HUES6 (cell line): Measurements from ENCODE around the gene NINJ1.
A peak's percentile ranks its signal among the peaks of the same experiment; 100 is the strongest.

Experiments
- H3K27ac ChIP-seq: 2 replicates; pipeline ENCODE4 v1.7.0; 2013; ENCODE audit warnings: low read depth, mild to moderate bottlenecking, low read length, inconsistent platforms
- H3K27me3 ChIP-seq: 2 replicates; pipeline ENCODE4 v1.6.1; 2013; ENCODE audit warnings: low read length; ENCODE audit not compliant: control insufficient read depth, insufficient read depth
- H3K36me3 ChIP-seq: 2 replicates; pipeline ENCODE4 v1.6.1; 2013; ENCODE audit warnings: low read length; ENCODE audit not compliant: control insufficient read depth, insufficient read depth
- H3K4me1 ChIP-seq: 2 replicates; pipeline ENCODE4 v1.6.1; 2013; ENCODE audit warnings: low read length; ENCODE audit not compliant: control insufficient read depth, insufficient read depth
- H3K4me3 ChIP-seq: 2 replicates; pipeline ENCODE4 v1.5.1; 2013; ENCODE audit warnings: low read depth, low read length
- H3K9ac ChIP-seq: one replicate; pipeline ENCODE4 v1.6.1; 2013; ENCODE audit warnings: mild to moderate bottlenecking, low read length
- H3K9me3 ChIP-seq: 2 replicates; pipeline ENCODE4 v1.6.1; 2013; ENCODE audit warnings: low read depth, low read length; ENCODE audit not compliant: control insufficient read depth, insufficient read depth

The NINJ1 gene

DNA sequence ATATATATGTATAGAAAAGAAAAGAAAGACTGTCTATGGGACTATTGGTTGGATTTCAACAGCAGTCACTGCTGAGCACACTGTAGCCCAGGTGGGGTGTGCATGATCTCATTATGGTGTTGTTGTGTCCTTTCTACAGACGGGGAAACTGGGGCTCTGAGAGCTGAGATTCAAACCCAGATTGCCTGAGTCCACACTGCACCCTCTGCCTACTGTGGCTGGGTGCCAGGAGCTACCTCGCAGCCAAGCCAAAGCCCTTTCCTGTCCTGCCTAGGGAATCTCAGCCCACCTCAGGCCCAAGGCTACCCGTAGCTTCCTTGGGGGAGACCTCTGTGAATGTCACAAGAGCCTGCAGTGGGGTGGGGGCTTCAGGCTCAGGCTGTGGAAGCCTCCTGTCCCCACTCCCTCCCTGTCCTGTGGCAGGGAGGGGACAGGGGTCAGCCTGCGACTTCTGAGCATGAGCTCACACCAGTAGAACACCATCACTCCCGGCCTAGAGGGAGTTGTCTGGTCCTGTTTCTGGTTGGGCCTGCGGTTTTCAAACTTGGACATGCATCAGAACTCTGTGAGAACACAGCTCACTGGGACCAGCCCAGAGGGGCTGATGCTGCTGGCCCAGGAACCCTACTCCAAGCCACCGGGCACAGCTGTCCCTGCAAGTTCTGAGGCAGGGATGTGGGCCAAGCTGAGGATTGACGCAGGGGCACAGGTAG, 7.9 kb upstream of the NINJ1 start:
- H3K27ac ChIP-seq: no peak overlapping the region
- no peaks in the 10 kb centered on the region; the same call in 1 of the 2 replicates for H3K27me3 ChIP-seq
- H3K4me3 ChIP-seq: no peak overlapping the region
- H3K36me3 ChIP-seq: no peaks in the 10 kb centered on the region
- H3K9me3 ChIP-seq: 0 out of 2 replicates have a peak, but pooled peaks cover 2% of the 10 kb centered on the region
- H3K9ac ChIP-seq: no peak overlapping the region
- peaks cover 8% of the 10 kb centered on the region; the same call in 1 of the 2 replicates for H3K4me1 ChIP-seq

- Histone ChIP-seq H3K4me1 (peaks cover 13% of the 10 kb centered on the region; the same call in 1 of the 2 replicates), H3K27ac (no peak overlapping the region), H3K9ac (no peak overlapping the region), H3K27me3 (peaks cover 9% of the 10 kb centered on the region), H3K9me3 (0 out of 2 replicates have a peak, but pooled peaks cover 2% of the 10 kb centered on the region), H3K4me3 (no peak overlapping the region), H3K36me3 (no peaks in the 10 kb centered on the region)
Measured at GRCh38 chr9:93139365-93140182, 5.5 kb upstream of the NINJ1 start.

DNA sequence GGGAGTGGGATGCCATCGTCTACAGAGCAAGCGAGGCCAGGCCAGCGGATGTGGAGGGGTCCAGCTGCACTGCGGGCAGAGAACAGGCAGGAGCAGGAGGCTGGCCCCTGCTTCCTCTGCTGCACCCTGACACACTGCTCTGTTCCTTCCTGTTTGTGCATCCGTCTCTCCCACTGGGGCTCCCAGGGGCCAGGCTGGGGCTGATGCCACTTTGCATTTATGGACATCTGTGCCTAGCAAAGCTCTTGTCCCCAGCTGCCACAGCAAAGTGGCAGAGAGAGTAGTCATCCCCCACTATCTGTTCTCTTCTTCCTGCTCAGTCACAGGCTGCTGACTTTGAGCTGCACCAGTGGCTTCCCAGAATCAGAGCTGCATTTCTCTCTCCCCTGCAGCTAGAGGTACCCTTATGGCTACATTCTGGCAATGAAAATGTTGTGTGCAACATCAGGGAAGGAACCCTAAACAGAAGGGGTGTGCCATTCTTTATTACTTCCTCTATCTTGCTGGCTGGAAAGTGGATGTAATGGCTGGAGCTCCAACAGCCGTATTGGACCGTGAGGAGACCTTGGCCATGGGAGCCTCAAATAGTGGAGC, 4.2 kb upstream of the NINJ1 start:
- Histone ChIP-seq H3K27me3 (peaks cover 11% of the 10 kb centered on the region), H3K9me3 (0 out of 2 replicates have a peak, but pooled peaks cover 2% of the 10 kb centered on the region), H3K4me3 (no peak overlapping the region), H3K36me3 (no peaks in the 10 kb centered on the region), H3K27ac (no peak overlapping the region), H3K9ac (no peak overlapping the region), H3K4me1 (peaks cover 10% of the 10 kb centered on the region)

GRCh38 chr9:93137362-93137761, 3.3 kb upstream of the NINJ1 start:
- Histone ChIP-seq H3K36me3 (no peaks in the 10 kb centered on the region), H3K27me3 (peaks cover 11% of the 10 kb centered on the region), H3K9ac (no peak overlapping the region), H3K4me1 (peaks cover 18% of the 10 kb centered on the region), H3K9me3 (0 out of 2 replicates have a peak, but pooled peaks cover 2% of the 10 kb centered on the region), H3K4me3 (no peak overlapping the region), H3K27ac (no peak overlapping the region)

- Histone ChIP-seq H3K4me3 (no peak overlapping the region), H3K36me3 (no peaks in the 10 kb centered on the region), H3K4me1 (peaks cover 31% of the 10 kb centered on the region), H3K9me3 (0 out of 2 replicates have a peak, but pooled peaks cover 2% of the 10 kb centered on the region), H3K27me3 (peaks cover 11% of the 10 kb centered on the region), H3K9ac (no peak overlapping the region), H3K27ac (no peak overlapping the region)
Measured at GRCh38 chr9:93136011-93136440, 2.0 kb upstream of the NINJ1 start.

DNA sequence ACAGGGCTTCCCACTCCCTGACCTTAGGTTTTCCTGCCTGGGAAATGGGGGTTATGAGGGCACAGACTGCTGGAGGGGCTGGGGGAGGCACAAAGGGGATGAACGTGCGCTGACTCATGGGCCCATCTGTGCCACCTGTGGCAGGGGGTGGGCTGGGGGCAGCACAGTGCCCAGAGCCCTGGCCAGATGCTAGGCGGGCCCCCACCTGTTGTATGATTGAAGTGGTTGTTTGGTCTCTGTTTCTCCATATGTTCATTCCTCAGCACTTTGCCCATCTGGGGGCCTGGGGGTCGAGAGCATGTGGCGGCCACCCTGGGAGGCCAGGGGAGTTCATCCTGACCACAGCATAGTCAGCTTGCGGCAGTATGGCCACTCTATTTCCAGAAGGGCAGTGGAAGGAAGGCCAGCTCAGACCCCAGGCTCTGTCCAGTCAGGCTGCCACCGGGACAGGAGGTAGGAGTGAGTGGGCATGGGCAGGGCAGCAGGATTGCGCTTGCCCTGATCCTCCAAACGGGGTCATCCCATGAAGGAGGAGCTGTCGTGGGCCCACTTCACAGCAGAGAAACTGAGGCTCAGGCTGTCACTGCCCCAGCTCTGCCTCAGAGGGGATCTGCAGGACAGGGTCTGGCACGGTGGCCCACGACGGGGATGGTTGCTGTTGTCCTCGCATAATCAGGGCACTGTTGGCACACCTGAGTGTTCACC, 841 bp upstream of the NINJ1 start:
- no peak overlapping the region for H3K27ac ChIP-seq
- 0 out of 2 replicates have a peak, but pooled peaks cover 2% of the 10 kb centered on the region for H3K9me3 ChIP-seq
- peaks cover 11% of the 10 kb centered on the region for H3K27me3 ChIP-seq
- H3K36me3 ChIP-seq: no peaks in the 10 kb centered on the region
- H3K4me1 ChIP-seq: peaks cover 31% of the 10 kb centered on the region
- peak overlapping the region; percentile 81 for H3K4me3 ChIP-seq
- H3K9ac ChIP-seq: peak overlapping the region; percentile 55

- peak overlapping the region; percentile 69 for H3K9ac ChIP-seq
- 0 out of 2 replicates have a peak, but pooled peaks cover 2% of the 10 kb centered on the region for H3K9me3 ChIP-seq
- H3K27ac ChIP-seq: peak overlapping the region; percentile 36; the same call in 1 of the 2 replicates
- H3K4me1 ChIP-seq: peaks cover 31% of the 10 kb centered on the region
- H3K4me3 ChIP-seq: peak overlapping the region; percentile 81
- peaks cover 11% of the 10 kb centered on the region for H3K27me3 ChIP-seq
- H3K36me3 ChIP-seq: no peaks in the 10 kb centered on the region
Measured at GRCh38 chr9:93133681-93134014, 403 bp downstream of the NINJ1 start.

- Histone ChIP-seq H3K36me3 (no peaks in the 10 kb centered on the region), H3K4me1 (peaks cover 31% of the 10 kb centered on the region), H3K9me3 (no peaks in the 10 kb centered on the region), H3K4me3 (peak overlapping the region; percentile 81), H3K27ac (peak overlapping the region; percentile 36; the same call in 1 of the 2 replicates), H3K9ac (peak overlapping the region; percentile 69), H3K27me3 (peaks cover 11% of the 10 kb centered on the region)
Measured at GRCh38 chr9:93132946-93133680, 938 bp downstream of the NINJ1 start.

DNA sequence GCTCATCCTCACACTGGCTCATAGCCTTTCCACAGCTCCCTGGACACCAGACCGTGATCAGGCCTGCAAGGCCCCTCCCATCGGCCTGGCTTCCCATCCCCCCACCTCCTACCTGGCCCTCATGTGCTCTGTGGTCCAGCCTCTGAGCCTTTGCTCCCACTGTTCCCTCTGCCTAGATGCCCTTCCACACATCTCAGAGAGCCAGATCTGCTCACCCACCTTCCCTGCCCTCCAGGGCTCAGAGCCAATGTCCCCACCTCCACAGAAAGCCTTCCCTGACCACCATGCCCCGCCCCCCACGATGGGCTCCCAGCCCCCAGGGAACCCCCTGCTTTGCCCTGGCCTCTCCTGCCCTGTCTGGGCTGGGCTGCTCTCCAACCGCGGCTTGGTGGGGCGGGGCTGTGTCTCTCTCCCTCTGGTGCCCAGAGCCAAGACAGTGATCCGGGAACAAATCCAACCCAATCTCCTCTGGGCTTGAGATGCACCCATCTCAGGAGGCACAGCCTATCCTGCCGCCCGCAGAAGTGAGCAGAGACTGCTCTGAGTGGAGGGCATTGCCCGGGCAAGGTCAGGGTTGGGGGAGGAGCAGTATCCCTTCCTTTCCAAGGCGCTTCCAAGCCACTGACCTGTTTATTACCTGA, 1.6 kb downstream of the NINJ1 start:
- Histone ChIP-seq H3K27me3 (peaks cover 11% of the 10 kb centered on the region), H3K27ac (no peak overlapping the region), H3K36me3 (no peaks in the 10 kb centered on the region), H3K9ac (peak overlapping the region; percentile 69), H3K9me3 (no peaks in the 10 kb centered on the region), H3K4me3 (peak overlapping the region; percentile 81; the same call in 1 of the 2 replicates), H3K4me1 (peaks cover 36% of the 10 kb centered on the region)
